ENCODE results near the gene SIRT2. TPM values are rescaled to one million over a fixed set of nuclear protein-coding genes. Genes with fewer than 3 reads are reported as not detected.

SIRT2 gene
- total RNA-seq, 3 donors from 2014 or later = 61.8 to 92.3 (median 88.2) TPM

DNA sequence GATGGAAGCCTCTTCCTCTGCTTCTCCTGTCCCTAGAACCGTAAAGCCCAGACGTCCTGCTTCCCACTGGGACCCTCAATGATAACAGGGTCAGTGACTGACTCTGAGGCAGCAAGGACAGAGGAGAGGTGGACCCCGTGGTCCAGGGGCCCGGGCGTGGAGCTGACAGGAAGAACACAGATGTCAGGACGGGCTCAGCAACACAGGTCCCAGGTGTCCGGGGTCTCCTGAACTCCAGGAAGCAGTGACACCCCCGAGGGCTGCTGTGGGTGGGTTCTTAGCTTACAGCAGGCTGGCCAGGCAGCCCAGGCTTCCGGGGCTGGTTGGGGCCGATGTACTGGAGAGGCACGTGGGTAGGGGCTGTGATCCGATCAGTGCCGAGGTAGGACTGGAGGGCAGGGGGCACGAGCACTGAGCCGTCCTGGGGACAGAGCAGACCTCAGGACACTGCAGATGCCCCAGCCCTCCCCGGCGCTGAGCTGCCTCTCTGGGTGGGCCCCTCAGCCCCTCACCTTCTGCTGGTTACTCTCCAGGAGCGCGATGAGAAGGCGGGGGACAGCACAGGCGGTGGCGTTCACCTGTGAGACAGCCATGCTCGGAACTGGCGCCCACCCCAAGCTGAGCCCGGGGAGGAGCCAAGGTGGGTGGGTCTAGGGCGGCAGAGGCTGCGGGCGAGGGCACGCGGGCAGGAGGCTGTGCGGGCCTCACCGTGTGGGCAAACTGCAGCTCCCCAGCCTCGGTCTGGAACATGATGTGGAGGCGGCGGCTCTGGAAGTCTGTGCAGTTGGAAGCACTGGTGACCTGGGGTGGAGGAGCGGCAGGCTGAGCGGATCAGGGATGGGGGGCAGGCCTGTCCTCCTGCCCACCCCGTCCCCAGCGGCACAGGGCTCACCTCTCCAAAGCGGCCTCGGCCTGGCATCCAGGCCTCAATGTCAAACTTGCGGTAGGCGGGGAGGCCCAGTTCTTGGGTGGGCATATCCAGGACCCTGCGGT, 16.2 kb upstream of the SIRT2 start:
- intact Hi-C loops (cut with DNase I; ENCODE audit: low total_unique reads) = no loop called here
- no peak for TF ChIP-seq POLR2AphosphoS5 (IDR thresholded peaks at IDR 0.05)
- TF ChIP-seq POLR2A (IDR thresholded peaks at IDR 0.05) = no peak
- TF ChIP-seq, protein P1, sequence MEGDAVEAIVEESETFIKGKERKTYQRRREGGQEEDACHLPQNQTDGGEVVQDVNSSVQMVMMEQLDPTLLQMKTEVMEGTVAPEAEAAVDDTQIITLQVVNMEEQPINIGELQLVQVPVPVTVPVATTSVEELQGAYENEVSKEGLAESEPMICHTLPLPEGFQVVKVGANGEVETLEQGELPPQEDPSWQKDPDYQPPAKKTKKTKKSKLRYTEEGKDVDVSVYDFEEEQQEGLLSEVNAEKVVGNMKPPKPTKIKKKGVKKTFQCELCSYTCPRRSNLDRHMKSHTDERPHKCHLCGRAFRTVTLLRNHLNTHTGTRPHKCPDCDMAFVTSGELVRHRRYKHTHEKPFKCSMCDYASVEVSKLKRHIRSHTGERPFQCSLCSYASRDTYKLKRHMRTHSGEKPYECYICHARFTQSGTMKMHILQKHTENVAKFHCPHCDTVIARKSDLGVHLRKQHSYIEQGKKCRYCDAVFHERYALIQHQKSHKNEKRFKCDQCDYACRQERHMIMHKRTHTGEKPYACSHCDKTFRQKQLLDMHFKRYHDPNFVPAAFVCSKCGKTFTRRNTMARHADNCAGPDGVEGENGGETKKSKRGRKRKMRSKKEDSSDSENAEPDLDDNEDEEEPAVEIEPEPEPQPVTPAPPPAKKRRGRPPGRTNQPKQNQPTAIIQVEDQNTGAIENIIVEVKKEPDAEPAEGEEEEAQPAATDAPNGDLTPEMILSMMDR (IDR thresholded peaks at IDR 0.05) = no peak
- no peak for DNase-seq (ENCODE audit: low spot score in 2 of 2)

GRCh38 chr19:38913958-38914357, 14.5 kb upstream of the SIRT2 start:
- H3K9me3 ChIP-seq = no peaks in the 10 kb centered on the region
- no peak for DNase-seq (ENCODE audit: low spot score in 2 of 2)
- no peaks in the 10 kb centered on the region for H3K4me1 ChIP-seq
- H3K27me3 ChIP-seq = no peaks in the 10 kb centered on the region
- H3K4me3 ChIP-seq = no peak overlapping the region
- no peaks in the 10 kb centered on the region for H3K36me3 ChIP-seq
- intact Hi-C loops (cut with DNase I; ENCODE audit: low total_unique reads) = no loop called here
- TF ChIP-seq POLR2AphosphoS5 (IDR thresholded peaks at IDR 0.05) (no peak), POLR2A (IDR thresholded peaks at IDR 0.05) (no peak)
- TF ChIP-seq, protein P1 (IDR thresholded peaks at IDR 0.05) = no peak
- H3K27ac ChIP-seq = no peak overlapping the region

More for the DNA sequence above, 16.2 kb upstream of the SIRT2 start:
- Histone ChIP-seq H3K9me3 (no peaks in the 10 kb centered on the region), H3K27me3 (no peaks in the 10 kb centered on the region), H3K4me3 (no peak overlapping the region), H3K4me1 (no peaks in the 10 kb centered on the region), H3K27ac (no peak overlapping the region), H3K36me3 (no peaks in the 10 kb centered on the region)

DNA sequence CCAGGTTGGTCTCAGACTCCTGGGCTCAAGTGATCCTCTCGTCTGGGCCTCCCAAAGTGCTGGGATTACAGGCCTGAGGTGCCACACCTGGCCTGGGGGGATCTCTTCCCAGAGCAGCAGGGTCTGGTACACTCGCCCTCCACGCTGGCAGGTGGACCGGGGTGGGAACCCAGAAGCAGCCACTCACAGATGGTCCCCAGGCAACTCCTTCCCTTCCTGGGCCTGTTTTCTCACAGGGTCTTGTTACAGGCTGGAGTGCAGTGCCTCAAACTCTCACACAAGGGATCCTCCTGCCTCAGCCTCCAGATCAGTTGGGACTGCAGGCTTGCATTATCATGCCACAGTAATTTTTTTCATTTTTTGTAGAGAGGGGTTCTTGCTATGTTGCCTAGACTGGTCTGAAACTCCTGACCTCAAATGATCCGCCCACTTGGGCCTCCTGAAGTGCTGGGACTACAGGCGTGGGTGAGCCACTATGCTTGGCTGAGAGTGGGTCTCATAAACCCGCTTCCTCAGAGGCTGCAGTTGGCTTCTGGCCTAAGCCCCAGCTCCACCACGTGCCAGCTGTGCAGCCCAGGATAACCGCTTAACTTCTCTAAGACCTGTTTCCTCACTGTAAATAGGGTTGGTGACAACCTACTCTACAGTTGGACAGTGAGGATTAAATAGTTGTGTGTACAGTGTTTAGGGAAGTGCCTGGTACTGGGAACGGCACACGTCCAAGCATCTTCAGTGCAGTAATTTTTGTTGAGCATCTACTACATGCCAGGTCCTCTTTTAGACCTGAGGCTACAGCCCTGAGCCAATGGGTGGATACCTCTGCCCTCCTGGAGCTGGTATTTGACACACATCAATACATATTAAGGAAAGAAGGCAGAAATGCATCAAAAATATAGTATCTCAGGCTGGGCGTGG, 13.4 kb upstream of the SIRT2 start:
- TF ChIP-seq POLR2AphosphoS5 (IDR thresholded peaks at IDR 0.05) (no peak), POLR2A (IDR thresholded peaks at IDR 0.05) (no peak)
- TF ChIP-seq, protein P1 (IDR thresholded peaks at IDR 0.05) = no peak
- Histone ChIP-seq H3K36me3 (no peaks in the 10 kb centered on the region), H3K4me3 (no peak overlapping the region), H3K27ac (no peak overlapping the region), H3K4me1 (no peaks in the 10 kb centered on the region), H3K9me3 (no peaks in the 10 kb centered on the region), H3K27me3 (no peaks in the 10 kb centered on the region)
- intact Hi-C loops (cut with DNase I; ENCODE audit: low total_unique reads) = no loop called here
- DNase-seq (ENCODE audit: low spot score in 2 of 2) = no peak

DNA sequence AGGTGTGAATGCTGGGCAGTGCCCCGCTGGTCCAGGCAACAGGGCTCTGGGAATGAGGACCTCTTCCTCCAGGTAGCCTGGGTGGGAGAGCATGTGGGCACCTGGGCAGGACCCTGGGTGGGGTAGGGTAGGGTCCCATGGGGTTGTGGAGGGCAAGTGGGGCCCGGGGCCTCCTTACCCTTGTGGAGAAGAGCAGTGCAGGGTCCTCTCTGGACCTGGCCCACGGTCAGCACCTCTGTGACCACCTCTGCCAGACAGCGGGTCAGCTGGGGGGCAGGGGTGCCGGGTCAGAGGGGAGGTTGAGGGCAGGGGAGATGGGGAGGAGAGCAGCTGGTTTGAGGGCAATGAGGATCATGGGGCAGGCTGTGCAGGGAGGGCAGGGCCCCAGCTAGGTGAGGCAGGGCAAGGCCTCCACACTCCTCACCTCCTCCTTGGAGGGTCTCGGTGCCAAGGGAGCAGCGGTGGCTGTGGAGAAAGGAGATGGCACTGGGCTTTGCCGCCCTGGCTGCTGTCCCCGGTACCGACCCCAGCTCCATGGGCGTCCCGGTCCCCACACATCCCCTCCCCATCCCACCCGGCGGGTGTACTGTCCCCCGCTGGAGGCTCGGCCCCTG, 12.1 kb upstream of the SIRT2 start:
- H3K4me1 ChIP-seq = no peaks in the 10 kb centered on the region
- H3K9me3 ChIP-seq = no peaks in the 10 kb centered on the region
- H3K4me3 ChIP-seq = no peak overlapping the region
- no peak overlapping the region for H3K27ac ChIP-seq
- TF ChIP-seq POLR2AphosphoS5 (IDR thresholded peaks at IDR 0.05) = no peak
- TF ChIP-seq POLR2A (IDR thresholded peaks at IDR 0.05) = no peak
- TF ChIP-seq, protein P1 (IDR thresholded peaks at IDR 0.05) = no peak
- DNase-seq (ENCODE audit: low spot score in 2 of 2) = no peak
- H3K36me3 ChIP-seq = no peaks in the 10 kb centered on the region
- no peaks in the 10 kb centered on the region for H3K27me3 ChIP-seq
- intact Hi-C loops (cut with DNase I; ENCODE audit: low total_unique reads) = no loop called here

All from breast epithelium (tissue), 4 donors.